HepG2 (cell line): Measurements from ENCODE around the gene HMCN1. TPM values are rescaled to one million over a fixed set of nuclear protein-coding genes. Genes with fewer than 3 reads are reported as not detected.

Experiments
- ATAC-seq: fragments of 200-7000 bp; cut with Tn5 transposase; 3 replicates; pipeline ENCODE4 v1.9.1; 2020; ENCODE audit warnings: mild to moderate bottlenecking, moderate library complexity
- BruUV-seq: library from RNA; stranded (reverse); fragments of 400-500 nt; replicated peaks from 2 replicates; lab custom pipeline; 2021; lab: Mats Ljungman, UMichigan
- CTCF ChIA-PET: fragments of 300-600 bp; formaldehyde crosslinking; extraction: SDS; loops from one replicate; lab custom pipeline; 2021; ENCODE audit warnings: low total read pairs, inconsistent platforms, low intra/inter-chr PET ratio; lab: Yijun Ruan, JAX
- POLR2A ChIA-PET: fragments of 350-600 bp; sonication (Branson Sonifier 250); formaldehyde crosslinking; loops from one replicate; lab custom pipeline; 2020; ENCODE audit warnings: antibody characterized with exemption, inconsistent platforms; lab: Yijun Ruan, JAX
- DNase-seq: peaks from one replicate; pipeline ENCODE4 v3.0.0-alpha.2; 2015; ENCODE audit warnings: low spot score
- FAIRE-seq: peaks from 3 replicates; lab custom pipeline; 2011; peaks lifted over from hg19 to GRCh38; lab: Jason Lieb, UNC
- H2AFZ ChIP-seq: one replicate; pipeline ENCODE4 v1.6.1; 2011; ENCODE audit warnings: low read length, inconsistent platforms
- H3K27ac ChIP-seq: fragments of 300-600 bp; 3 replicates; pipeline ENCODE4 v1.8.0; 2011; ENCODE audit warnings: mixed run types, mild to moderate bottlenecking, mixed read lengths, low read length, inconsistent platforms; ENCODE audit not compliant: insufficient read depth; ENCODE audit errors: extremely low read length
- H3K27me3 ChIP-seq, 2 experiments: fragments of 200-600 bp in 1 of 2; 2 replicates in 1 of 2; 3 replicates in 1 of 2; pipeline versions ENCODE4 v1.6.0 to v1.8.0; 2011; ENCODE audit warnings: low read length in 2 of 2, mild to moderate bottlenecking in 2 of 2, moderate library complexity in 2 of 2, inconsistent platforms in 1 of 2; ENCODE audit not compliant: insufficient read depth in 2 of 2, control insufficient read depth in 1 of 2
- H3K36me3 ChIP-seq, 2 experiments: fragments of 200-600 bp in 1 of 2; replicated peaks in 1 of 2; 2 replicates in 1 of 2; 3 replicates in 1 of 2; pipeline versions ENCODE4 v1.5.1 to v1.8.0; 2011; ENCODE audit warnings: low read length in 2 of 2, inconsistent platforms in 1 of 2; ENCODE audit not compliant: insufficient read depth in 2 of 2, control insufficient read depth in 1 of 2
- H3K4me1 ChIP-seq: 2 replicates; pipeline ENCODE4 v1.5.1; 2012; ENCODE audit warnings: low read length, inconsistent platforms; ENCODE audit not compliant: insufficient read depth
- H3K4me2 ChIP-seq: 2 replicates; pipeline ENCODE4 v1.6.0; 2011; ENCODE audit warnings: low read depth, low read length, inconsistent platforms
- H3K4me3 ChIP-seq, 3 experiments: fragments of 200-600 bp in 1 of 3; sonication (generic), shearing (Covaris generic) in 1 of 3; replicated peaks in 1 of 3; 2 replicates each; pipeline ENCODE4 v1.5.1; 2011 to 2016; ENCODE audit warnings: low read length in 3 of 3, inconsistent platforms in 2 of 3, low read depth in 2 of 3, mild to moderate bottlenecking in 2 of 3, control low read depth in 1 of 3, mixed read lengths in 1 of 3; ENCODE audit not compliant: insufficient read depth in 1 of 3
- H3K79me2 ChIP-seq: one replicate; pipeline ENCODE4 v1.6.1; 2011; ENCODE audit warnings: low read length, inconsistent platforms; ENCODE audit not compliant: insufficient read depth
- H3K9ac ChIP-seq: 2 replicates; pipeline ENCODE4 v1.6.0; 2011; ENCODE audit warnings: mild to moderate bottlenecking, low read depth, low read length, inconsistent platforms; ENCODE audit not compliant: insufficient read depth
- H3K9me3 ChIP-seq: 2 replicates; pipeline ENCODE4 v1.5.1; 2012; ENCODE audit warnings: mild to moderate bottlenecking, low read length
- H4K20me1 ChIP-seq: 2 replicates; pipeline ENCODE4 v1.6.0; 2011; ENCODE audit warnings: inconsistent platforms, mild to moderate bottlenecking, low read length, moderate library complexity; ENCODE audit not compliant: insufficient read depth
- AGO2 ChIP-seq: fragments of 200-400 bp; formaldehyde crosslinking; optimal IDR thresholded peaks from 2 replicates; pipeline ENCODE3; 2017; ENCODE audit warnings: mild to moderate bottlenecking, low read depth, low read length, moderate library complexity
- FIP1L1 ChIP-seq: fragments of 200-400 bp; formaldehyde crosslinking; IDR thresholded peaks from 2 replicates; pipeline ENCODE4 v1.6.1; 2018; ENCODE audit warnings: low read depth, mild to moderate bottlenecking, low read length, moderate library complexity, borderline replicate concordance; ENCODE audit not compliant: insufficient read depth
- MAFG ChIP-seq: sonication (generic); formaldehyde crosslinking; IDR thresholded peaks from 2 replicates; pipeline ENCODE4 v1.5.1; 2020; ENCODE audit warnings: mild to moderate bottlenecking, missing genetic modification reagents
- NFYB ChIP-seq: sonication (generic); formaldehyde crosslinking; IDR thresholded peaks from 2 replicates; pipeline ENCODE4 v1.4.0; 2020; ENCODE audit warnings: missing genetic modification reagents
- SMARCE1 ChIP-seq: fragments of 450-650 bp; IDR thresholded peaks from 2 replicates; pipeline ENCODE4 v1.6.1; 2017; ENCODE audit warnings: borderline replicate concordance
- THAP11 ChIP-seq: IDR thresholded peaks from 2 replicates; pipeline ENCODE4 v1.6.1; 2016; ENCODE audit warnings: missing biosample characterization, missing genetic modification reagents
- ZFP36L2 ChIP-seq: sonication (generic); formaldehyde crosslinking; IDR thresholded peaks from 2 replicates; pipeline ENCODE4 v1.4.0; 2020; ENCODE audit warnings: missing genetic modification reagents
- ZNF441 ChIP-seq: sonication (generic); formaldehyde crosslinking; IDR thresholded peaks from 2 replicates; pipeline ENCODE4 v1.7.0; 2021; ENCODE audit warnings: missing genetic modification reagents, borderline replicate concordance
- ZNF563 ChIP-seq: sonication (generic); formaldehyde crosslinking; IDR thresholded peaks from 2 replicates; pipeline ENCODE4 v1.8.0; 2022; ENCODE audit warnings: mild to moderate bottlenecking, moderate library complexity, missing genetic modification reagents
- ZNF570 ChIP-seq: sonication (generic); formaldehyde crosslinking; IDR thresholded peaks from 2 replicates; pipeline ENCODE4 v1.4.0; 2020; ENCODE audit warnings: mild to moderate bottlenecking, missing genetic modification reagents, borderline replicate concordance
- ZNF7 ChIP-seq: IDR thresholded peaks from 2 replicates; pipeline ENCODE4 v1.6.1; 2016; ENCODE audit warnings: missing biosample characterization, missing genetic modification reagents
- ZNF737 ChIP-seq: sonication (generic); formaldehyde crosslinking; IDR thresholded peaks from 2 replicates; pipeline ENCODE4 v1.5.0; 2020; ENCODE audit warnings: missing genetic modification reagents, mild to moderate bottlenecking, borderline replicate concordance
- ZSCAN29 ChIP-seq: sonication (generic); formaldehyde crosslinking; conservative IDR thresholded peaks from 2 replicates; pipeline ENCODE4 v1.4.0; 2020; ENCODE audit warnings: mild to moderate bottlenecking, missing genetic modification reagents
- WGBS: methylation state at CpG from one replicate; pipeline ENCODE4 v1.1.6; 2017; ENCODE audit warnings: low lambda C conversion rate; 5-methylcytosine and 5-hydroxymethylcytosine counted together
- in situ Hi-C: cut with HindIII; loops from 2 replicates; pipeline ENCODE4 v1.10.0; 2017; ENCODE audit warnings: low pct_unique_long_range_greater_than_20kb; ENCODE audit not compliant: extremely low pct_ligation_motif_present
- intact Hi-C: fragments of 100-400 bp; cut with micrococcal nuclease; formaldehyde crosslinking; loops from one replicate; pipeline ENCODE4 v1.10.0; 2022; ENCODE audit not compliant: unreplicated experiment
- polyA plus RNA-seq, 8 experiments: library from polyadenylated mRNA; depleted of rRNA in 3 of 8; stranded (reverse) in 7 of 8; unstranded in 1 of 8; fragments of >200 nt; fragmentation: Illumina TruSeq in 4 of 8; extraction: Trizol in 4 of 8; gene quantifications; 2 replicates each; pipeline versions ENCODE4 v1.2.1 to v1.2.3, GENCODE V29; 2011 to 2016; ENCODE audit warnings: low read depth in 4 of 8, missing spikeins in 1 of 8, mixed read lengths in 1 of 8; ENCODE audit not compliant: insufficient read depth in 1 of 8
- total RNA-seq, 5 experiments: library from RNA; depleted of rRNA; stranded (reverse); fragments of >200 nt; fragmentation: Illumina TruSeq; extraction: Trizol; gene quantifications; 2 replicates each; pipeline ENCODE4 v1.2.3, GENCODE V29; 2016; ENCODE audit warnings: low read depth in 1 of 5

The HMCN1 gene
- total and polyA plus RNA-seq, 2 of the 13 experiments (the other 11 are each of a cell fraction or from before 2014, with no cell fraction given) = 0.03 TPM; not detected in 1

GRCh38 chr1:185956881-185957280 lies 222.7 kb downstream of the HMCN1 start:
- in situ Hi-C loops = no loop called here
- intact Hi-C loops = no loop called here
- no peak for TF ChIP-seq ZNF737 (CRISPR knock-in tag)
- no peak for TF ChIP-seq ZNF570
- TF ChIP-seq AGO2 = no peak
- no peak for TF ChIP-seq NFYB
- TF ChIP-seq ZNF441 (CRISPR knock-in tag) = no peak
- no peak for TF ChIP-seq SMARCE1
- TF ChIP-seq MAFG (CRISPR knock-in tag) = no peak
- TF ChIP-seq FIP1L1 = no peak
- no peak for TF ChIP-seq ZSCAN29
- no peak for TF ChIP-seq ZNF7 (CRISPR knock-in tag)
- no peak for TF ChIP-seq ZNF563 (CRISPR knock-in tag)
- no peak for TF ChIP-seq THAP11 (CRISPR knock-in tag)
- TF ChIP-seq ZFP36L2 = no peak
- WGBS = 0% methylated on average over 1 of the region's 1 CpG
- FAIRE-seq (no peak), DNase-seq (no peak), ATAC-seq (no peak)
- CTCF ChIA-PET = no interaction called here
- H3K9ac ChIP-seq = no peak overlapping the region
- no TSS peak for BruUV-seq
- H3K4me2 ChIP-seq = no peak overlapping the region
- no peaks in the 10 kb centered on the region for H3K4me1 ChIP-seq
- no peaks in the 10 kb centered on the region for H3K9me3 ChIP-seq
- H3K27me3 ChIP-seq = no peaks in the 10 kb centered on the region
- H3K36me3 ChIP-seq = no peaks in the 10 kb centered on the region
- no peak overlapping the region for H2AFZ ChIP-seq
- H4K20me1 ChIP-seq = no peaks in the 10 kb centered on the region
- H3K79me2 ChIP-seq = no peaks in the 10 kb centered on the region
- H3K27ac ChIP-seq = no peak overlapping the region
- no peak overlapping the region for H3K4me3 ChIP-seq
- POLR2A ChIA-PET = no interaction called here
